Gastroesophageal sphincter (tissue), 4 donors: ENCODE results near the gene PNMT. TPM values are rescaled to one million over a fixed set of nuclear protein-coding genes. Genes with fewer than 3 reads are reported as not detected.
A peak's percentile ranks its signal among the peaks of the same experiment; 100 is the strongest.

Experiments
- ATAC-seq: fragments of 150-250 bp; one replicate; pipeline ENCODE4 v1.9.1; 2016; ENCODE audit warnings: mild to moderate bottlenecking, moderate library complexity
- H3K27ac ChIP-seq, 4 donors: fragments of 200-600 bp; sonication (generic) in 3 of 4; 1 replicate in 3 of 4; 2 replicates in 1 of 4; pipeline ENCODE4 v1.5.1; 2016 to 2019
- H3K27me3 ChIP-seq: fragments of 200-600 bp; sonication (generic); one replicate; pipeline ENCODE4 v1.5.1; 2019
- H3K36me3 ChIP-seq, 2 donors: fragments of 200-600 bp; sonication (generic); one replicate each; pipeline ENCODE4 v1.5.1; 2019; ENCODE audit warnings: control low read depth in 1 of 2
- H3K4me1 ChIP-seq, 3 donors: fragments of 200-600 bp; sonication (generic); 1 replicate in 2 of 3; 2 replicates in 1 of 3; pipeline ENCODE4 v1.5.1; 2016 to 2019; ENCODE audit warnings: control low read depth in 2 of 3
- H3K4me3 ChIP-seq, 2 donors: fragments of 200-600 bp; sonication (generic); one replicate each; pipeline ENCODE4 v1.5.1; 2019; ENCODE audit warnings: mild to moderate bottlenecking in 1 of 2, moderate library complexity in 1 of 2
- H3K9me3 ChIP-seq, 3 donors: fragments of 200-600 bp; sonication (generic); one replicate each; pipeline ENCODE4 v1.5.1; 2017 to 2019; ENCODE audit warnings: control low read depth in 2 of 3
- CTCF ChIP-seq, 4 experiments: fragments of 200-600 bp in 2 of 4; fragments of 450-650 bp in 2 of 4; sonication (generic) in 1 of 4; IDR thresholded peaks; one replicate each; pipeline ENCODE4 v1.5.1; 2017 to 2019; ENCODE audit warnings: antibody characterized with exemption in 4 of 4, mild to moderate bottlenecking in 2 of 4, moderate library complexity in 2 of 4
- EP300 ChIP-seq: sonication (generic); formaldehyde crosslinking; IDR thresholded peaks from one replicate; pipeline ENCODE4 v1.6.1; 2017; ENCODE audit warnings: antibody characterized with exemption, mild to moderate bottlenecking
- POLR2A ChIP-seq, 2 donors: fragments of 450-650 bp; IDR thresholded peaks; one replicate each; pipeline ENCODE4 v1.6.1; 2017; ENCODE audit warnings: antibody characterized with exemption in 2 of 2, mild to moderate bottlenecking in 2 of 2, moderate library complexity in 1 of 2
- POLR2AphosphoS5 ChIP-seq: sonication (generic); formaldehyde crosslinking; IDR thresholded peaks from one replicate; pipeline ENCODE4 v1.6.1; 2017; ENCODE audit warnings: antibody characterized with exemption
- WGBS, 2 donors: methylation state at CpG; one replicate each; pipeline ENCODE4 v1.1.5; 2018; ENCODE audit warnings: low coverage in 1 of 2; 5-methylcytosine and 5-hydroxymethylcytosine counted together
- total RNA-seq, 4 donors: library from RNA; depleted of rRNA; stranded (reverse); fragments of >200 nt; gene quantifications; one replicate each; pipeline ENCODE4 v1.1.0, GENCODE V29; 2016

PNMT gene
- total RNA-seq, 4 donors from 2014 or later, result 6.7 to 11.7 (median 7.5) TPM

GRCh38 chr17:39679521-39680192, 11.4 kb downstream of the PNMT start:
- peaks cover 0 to 37% (median 17%) of the 10 kb centered on the region in 3 donors for H3K4me1 ChIP-seq
- peak overlapping the region in 1 of 4 donors; percentile 29 for H3K27ac ChIP-seq
- H3K36me3 ChIP-seq, result peaks cover 0 to 55% of the 10 kb centered on the region in 2 donors
- no peak for ATAC-seq
- TF ChIP-seq POLR2A (IDR thresholded peaks at IDR 0.05) (no peak), CTCF (IDR thresholded peaks at IDR 0.05) (no peak), POLR2AphosphoS5 (no peak), EP300 (no peak)
- no peaks in the 10 kb centered on the region for H3K27me3 ChIP-seq
- H3K4me3 ChIP-seq, result no peak overlapping the region
- no peaks in the 10 kb centered on the region for H3K9me3 ChIP-seq
- WGBS, 2 donors, result 85 to 96% methylated on average over 4 to 10 of the region's 12 CpGs

GRCh38 chr17:39683295-39683939, 15.2 kb downstream of the PNMT start:
- peaks cover 0 to 67% of the 10 kb centered on the region in 2 donors for H3K36me3 ChIP-seq
- ATAC-seq, result no peak
- no peak for TF ChIP-seq POLR2AphosphoS5
- TF ChIP-seq POLR2A (IDR thresholded peaks at IDR 0.05), result no peak
- TF ChIP-seq CTCF (IDR thresholded peaks at IDR 0.05), result no peak
- no peak for TF ChIP-seq EP300
- H3K9me3 ChIP-seq, result no peaks in the 10 kb centered on the region
- 92 to 100% methylated on average over 2 to 5 of the region's 9 CpGs for WGBS, 2 donors
- H3K27me3 ChIP-seq, result no peaks in the 10 kb centered on the region
- H3K4me3 ChIP-seq, result no peak overlapping the region
- peaks cover 0 to 16% (median 2%) of the 10 kb centered on the region in 3 donors for H3K4me1 ChIP-seq
- no peak overlapping the region for H3K27ac ChIP-seq

GRCh38 chr17:39684369-39685192, 16.3 kb downstream of the PNMT start:
- ATAC-seq, result no peak
- 80 to 88% methylated on average over 1 to 3 of the region's 12 CpGs for WGBS, 2 donors
- no peaks in the 10 kb centered on the region for H3K27me3 ChIP-seq
- peaks cover 0 to 56% of the 10 kb centered on the region in 2 donors for H3K36me3 ChIP-seq
- peaks cover 0 to 20% (median 8%) of the 10 kb centered on the region in 3 donors for H3K4me1 ChIP-seq
- no peak overlapping the region for H3K27ac ChIP-seq
- TF ChIP-seq CTCF (IDR thresholded peaks at IDR 0.05) (no peak), POLR2AphosphoS5 (no peak), EP300 (no peak), POLR2A (IDR thresholded peaks at IDR 0.05) (no peak)
- H3K9me3 ChIP-seq, result no peaks in the 10 kb centered on the region
- no peak overlapping the region for H3K4me3 ChIP-seq

GRCh38 chr17:39687101-39687545, 18.9 kb downstream of the PNMT start:
- WGBS, 2 donors, result 44 to 80% methylated on average over 1 to 5 of the region's 6 CpGs
- TF ChIP-seq POLR2AphosphoS5 (no peak), POLR2A (IDR thresholded peaks at IDR 0.05) (no peak), EP300 (no peak), CTCF (IDR thresholded peaks at IDR 0.05) (no peak)
- no peaks in the 10 kb centered on the region for H3K27me3 ChIP-seq
- no peak for ATAC-seq
- H3K4me3 ChIP-seq, result peak overlapping the region; percentile 69 to 76
- H3K9me3 ChIP-seq, result no peaks in the 10 kb centered on the region
- peaks cover 0 to 20% (median 8%) of the 10 kb centered on the region in 3 donors for H3K4me1 ChIP-seq
- peak overlapping the region in 3 of 4 donors; percentile 90 to 93 (median 91) for H3K27ac ChIP-seq
- peaks cover 0 to 34% of the 10 kb centered on the region in 2 donors for H3K36me3 ChIP-seq
